ENCODE results near the gene PGM5.
"Not testable (repeated sequence)": the region's sequence is repeated elsewhere in the genome, so short reads cannot be mapped to it uniquely, and the experiment has no call there.

The PGM5 gene

DNA sequence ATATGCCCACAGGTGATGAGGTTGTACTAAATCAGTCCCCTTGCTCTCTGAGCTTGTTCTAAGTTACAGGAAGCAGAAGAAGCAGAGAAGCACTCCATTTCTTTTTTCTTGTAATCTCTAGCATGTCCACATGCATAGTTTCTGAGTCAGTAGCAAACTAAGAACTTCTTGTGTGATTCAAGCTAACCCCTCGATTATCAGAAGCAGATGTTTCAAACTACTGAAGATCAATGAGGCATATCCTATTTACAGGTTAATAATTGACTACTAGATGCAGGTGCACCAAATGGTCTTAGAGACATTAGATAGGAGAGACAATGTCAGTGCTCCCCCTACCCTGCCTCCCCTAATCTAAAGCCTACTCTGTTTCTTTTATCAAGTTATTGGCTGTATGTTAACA is 21.3 kb downstream of the PGM5 start:
- not testable (repeated sequence) for DNase-seq (ENCODE audit: low read depth, low spot score)

DNA sequence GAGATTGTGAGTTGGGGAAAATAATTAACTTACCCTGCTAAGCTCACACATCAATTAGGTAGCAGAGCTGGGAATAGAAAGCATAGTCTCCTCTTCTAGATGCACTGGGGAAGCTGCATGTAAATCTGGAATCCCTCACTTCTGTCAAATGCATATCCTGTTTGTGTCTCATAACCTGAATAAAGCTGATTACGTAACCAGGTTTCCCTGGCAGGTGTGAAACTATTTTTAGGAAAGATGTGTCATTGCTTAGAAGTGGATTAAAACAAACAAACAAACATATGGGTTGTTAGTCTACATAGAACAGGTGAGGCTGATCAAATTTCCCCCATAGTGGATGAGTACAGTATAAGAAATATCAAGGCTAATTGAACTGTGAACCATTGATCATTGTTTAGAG is 27.5 kb downstream of the PGM5 start:
- DNase-seq (ENCODE audit: low read depth, low spot score) = not testable (repeated sequence)

DNA sequence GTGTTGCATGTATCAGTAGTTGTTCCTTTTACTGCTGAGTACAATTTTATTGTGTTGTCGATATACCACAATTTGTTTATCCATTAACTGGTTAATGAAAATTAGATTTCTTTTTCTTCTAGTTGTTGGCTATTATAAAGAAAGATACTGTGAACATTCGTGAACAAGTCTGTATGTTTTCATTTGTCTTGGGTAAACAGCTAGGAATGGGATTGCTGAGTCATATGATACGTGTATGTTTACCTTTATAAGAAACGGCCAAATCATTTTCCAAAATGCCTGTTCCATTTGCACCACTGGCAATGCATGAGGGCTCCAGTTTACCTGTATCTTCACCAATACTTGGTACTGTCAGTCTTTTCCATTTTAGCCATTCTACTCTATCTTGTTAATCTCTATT is 33.1 kb downstream of the PGM5 start:
- DNase-seq (ENCODE audit: low read depth, low spot score) = not testable (repeated sequence)

DNA sequence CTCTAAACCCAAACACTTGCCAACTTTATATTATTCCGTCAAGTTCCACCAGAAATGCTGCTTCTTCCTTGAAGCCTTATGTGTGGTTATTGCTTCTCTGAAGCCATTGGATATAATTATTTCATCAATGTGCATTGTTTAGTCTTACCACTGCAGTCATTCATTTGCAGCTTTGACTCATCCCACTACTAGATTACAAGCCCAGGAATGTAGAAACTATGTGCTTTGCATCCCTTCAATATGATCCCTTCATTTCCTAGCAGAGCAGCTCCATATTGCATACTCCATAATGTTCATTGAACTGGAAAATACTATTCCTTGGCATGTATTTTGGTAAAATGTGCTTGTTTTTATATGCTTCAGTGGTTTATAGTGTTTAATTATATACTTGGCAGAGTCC is 34.3 kb downstream of the PGM5 start:
- not testable (repeated sequence) for DNase-seq (ENCODE audit: low read depth, low spot score)

DNA sequence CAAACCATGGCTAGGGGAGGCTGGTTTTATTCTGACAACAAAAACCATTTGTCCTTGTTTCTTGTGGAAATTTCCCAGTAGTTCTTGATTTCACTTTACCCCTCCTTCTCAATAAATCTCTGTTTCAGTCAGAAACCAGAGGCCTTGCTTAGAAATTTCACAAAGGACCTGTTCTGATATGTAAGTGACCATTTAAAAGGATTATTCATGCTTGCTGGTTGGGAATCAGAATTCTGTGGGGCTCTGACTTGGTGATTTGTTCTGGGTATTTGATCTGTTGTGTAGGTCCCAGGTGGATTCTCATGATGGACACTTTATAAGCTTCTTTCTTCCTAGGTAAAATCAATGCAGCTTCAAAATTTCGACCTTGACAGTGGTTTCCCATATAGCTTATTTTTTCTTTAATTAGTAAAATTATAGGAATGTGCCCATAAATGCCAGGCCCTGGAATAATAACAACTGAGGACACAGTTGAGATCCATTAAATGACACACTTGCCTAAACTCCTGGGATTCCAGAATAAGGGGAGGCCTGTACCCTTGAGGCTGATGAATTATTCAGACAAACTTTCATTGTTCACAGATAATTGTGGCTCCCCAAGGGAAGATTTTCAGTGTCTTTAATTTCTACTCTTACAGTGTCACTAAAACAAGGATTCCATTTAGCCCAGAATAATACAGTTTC is 40.1 kb downstream of the PGM5 start:
- not testable (repeated sequence) for DNase-seq (ENCODE audit: low read depth, low spot score)

DNA sequence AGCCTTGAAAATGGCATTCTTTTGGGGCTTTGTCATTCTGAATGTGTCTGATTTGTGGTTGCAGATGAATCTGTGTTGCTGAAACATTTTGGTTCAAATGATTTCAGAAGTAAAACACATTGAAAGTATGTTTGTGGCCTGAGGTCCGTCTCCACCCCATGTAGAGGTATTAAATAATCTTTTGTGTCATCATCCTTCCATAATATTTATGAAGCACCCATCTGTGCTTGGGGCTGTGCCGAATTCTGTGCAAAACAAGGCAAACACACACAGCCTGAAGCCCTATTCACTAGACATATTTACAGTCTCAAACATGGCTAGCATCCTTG is 40.6 kb downstream of the PGM5 start:
- DNase-seq (ENCODE audit: low read depth, low spot score) = not testable (repeated sequence)

DNA sequence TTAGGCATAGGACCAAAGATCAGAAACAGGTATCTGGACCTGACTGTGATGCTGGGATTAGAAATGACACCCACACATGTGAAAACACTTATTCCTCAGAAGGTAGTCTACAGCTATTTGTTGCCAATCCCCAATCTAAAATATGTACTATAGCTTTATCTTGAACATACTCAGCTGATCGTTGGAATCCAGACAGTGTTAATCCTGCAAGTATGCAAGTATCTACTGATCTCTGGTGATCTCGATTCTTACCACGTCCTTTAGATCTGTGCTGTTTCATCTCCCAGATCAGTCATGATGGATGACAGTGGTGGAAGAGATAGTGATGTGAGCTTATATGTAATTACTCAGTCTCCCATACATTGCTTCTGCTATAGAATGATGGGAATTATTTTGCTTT is 41.4 kb downstream of the PGM5 start:
- DNase-seq (ENCODE audit: low read depth, low spot score) = not testable (repeated sequence)

DNA sequence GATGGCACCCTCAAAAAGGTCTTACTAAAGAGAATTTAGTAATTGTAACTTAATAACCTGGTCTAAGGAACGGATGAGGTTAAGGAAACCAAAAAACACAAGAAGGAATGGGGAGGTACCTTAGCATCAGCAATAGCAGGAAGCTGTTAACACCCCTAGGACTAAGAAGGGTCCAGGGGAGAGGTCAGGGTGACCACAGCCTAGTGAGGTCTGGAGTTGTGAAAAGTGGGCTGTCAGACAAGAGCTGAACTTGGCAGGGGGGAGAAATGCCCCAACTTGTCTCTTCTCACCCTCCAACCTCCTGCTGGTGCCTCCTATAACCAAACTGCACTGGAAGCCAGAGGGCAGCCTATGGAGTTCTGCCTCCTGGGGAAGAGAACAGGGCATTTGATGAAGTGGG is 41.9 kb downstream of the PGM5 start:
- DNase-seq (ENCODE audit: low read depth, low spot score) = not testable (repeated sequence)

DNA sequence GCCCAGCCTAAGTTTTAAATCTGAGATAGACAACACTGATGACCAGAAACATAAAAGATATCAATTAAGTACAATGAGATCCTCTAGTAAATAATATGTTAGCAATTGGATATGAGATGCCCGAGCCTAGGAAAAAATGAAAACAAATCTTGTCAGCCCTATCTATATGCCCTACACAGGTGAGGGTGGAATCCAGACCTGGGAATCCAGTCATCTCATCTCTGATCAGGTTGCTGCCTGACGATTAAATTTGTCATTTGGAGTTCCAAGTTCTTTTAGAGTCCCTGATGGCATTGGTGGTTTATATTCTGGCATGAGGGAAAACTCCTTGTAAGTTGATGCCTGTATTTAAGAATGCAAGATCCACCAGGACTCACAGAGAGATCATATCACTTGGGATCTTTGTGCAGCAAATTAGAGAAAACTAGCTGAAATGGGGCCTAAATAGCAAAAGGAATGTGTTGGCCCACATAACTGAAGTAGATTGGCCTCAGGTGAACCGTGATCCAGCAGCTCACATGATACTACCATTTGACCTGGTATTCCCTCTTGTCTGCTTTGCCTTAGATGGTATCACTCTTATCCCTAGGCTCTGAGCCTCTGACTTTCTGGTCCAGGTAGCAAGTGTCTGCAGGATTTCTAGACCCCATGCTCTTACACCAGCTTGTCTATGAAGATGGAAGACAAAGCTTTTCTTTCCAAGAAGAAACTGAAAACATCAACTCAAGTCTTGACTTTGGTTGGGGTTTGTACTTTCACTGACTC is 48.2 kb downstream of the PGM5 start:
- DNase-seq (ENCODE audit: low read depth, low spot score) = not testable (repeated sequence)

DNA sequence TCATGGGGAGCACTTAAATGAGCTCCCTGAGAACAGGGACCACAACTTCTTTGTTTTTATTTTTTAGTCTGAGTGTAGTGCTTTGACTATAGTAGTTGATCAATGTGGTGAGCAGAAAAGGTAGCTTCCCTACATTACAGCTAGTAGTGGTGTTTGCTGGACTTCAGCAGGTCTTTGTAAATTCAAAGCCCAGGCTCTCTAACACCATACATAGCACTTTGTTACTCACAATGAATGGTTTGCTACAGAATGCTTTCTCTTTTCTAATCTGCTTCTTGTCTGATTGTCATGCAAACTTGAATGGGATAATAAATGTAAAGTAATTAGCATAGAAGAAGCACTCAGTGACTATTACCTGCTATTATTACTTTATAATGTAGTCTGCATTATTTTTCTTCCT is 55.5 kb downstream of the PGM5 start:
- DNase-seq (ENCODE audit: low read depth, low spot score) = not testable (repeated sequence)

DNA sequence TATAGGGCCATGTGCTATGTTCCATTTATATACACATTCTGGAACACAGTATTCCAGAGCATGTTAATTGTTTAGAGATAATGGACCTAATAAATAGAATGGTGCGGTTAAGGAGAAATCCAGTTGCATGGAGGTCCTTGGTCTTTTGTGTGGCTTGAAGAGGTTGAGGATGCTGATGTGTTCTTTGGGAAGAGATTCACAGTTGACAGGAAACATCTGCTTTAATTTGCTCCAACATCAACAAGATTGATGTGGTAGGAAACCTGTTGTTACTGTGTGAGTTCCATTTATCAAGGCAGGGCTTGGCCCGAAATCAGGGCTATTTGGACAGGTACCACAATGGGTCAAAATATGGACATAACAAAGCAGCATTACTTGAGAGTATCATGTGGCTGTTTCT is 56.3 kb downstream of the PGM5 start:
- not testable (repeated sequence) for DNase-seq (ENCODE audit: low read depth, low spot score)

DNA sequence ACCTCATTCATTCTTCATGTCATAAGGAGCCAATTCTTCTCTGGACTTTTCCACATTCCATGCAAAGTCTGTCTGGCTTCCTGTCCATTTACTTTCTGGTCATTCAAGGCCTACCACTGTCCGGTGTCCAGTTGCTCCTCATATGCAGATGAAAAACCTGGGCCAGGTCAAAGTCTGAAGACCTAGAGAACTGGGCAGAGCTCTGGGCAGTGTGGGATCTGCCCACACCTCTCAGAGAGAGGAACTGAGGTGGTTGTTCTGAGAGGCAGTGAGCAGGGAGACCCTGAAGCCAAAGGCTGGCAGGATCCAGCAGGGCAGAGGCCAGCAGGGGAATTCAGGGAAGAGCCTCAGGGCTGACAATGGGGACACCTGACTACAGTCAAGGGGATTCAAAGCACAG is 58.7 kb downstream of the PGM5 start:
- DNase-seq (ENCODE audit: low read depth, low spot score) = not testable (repeated sequence)

DNA sequence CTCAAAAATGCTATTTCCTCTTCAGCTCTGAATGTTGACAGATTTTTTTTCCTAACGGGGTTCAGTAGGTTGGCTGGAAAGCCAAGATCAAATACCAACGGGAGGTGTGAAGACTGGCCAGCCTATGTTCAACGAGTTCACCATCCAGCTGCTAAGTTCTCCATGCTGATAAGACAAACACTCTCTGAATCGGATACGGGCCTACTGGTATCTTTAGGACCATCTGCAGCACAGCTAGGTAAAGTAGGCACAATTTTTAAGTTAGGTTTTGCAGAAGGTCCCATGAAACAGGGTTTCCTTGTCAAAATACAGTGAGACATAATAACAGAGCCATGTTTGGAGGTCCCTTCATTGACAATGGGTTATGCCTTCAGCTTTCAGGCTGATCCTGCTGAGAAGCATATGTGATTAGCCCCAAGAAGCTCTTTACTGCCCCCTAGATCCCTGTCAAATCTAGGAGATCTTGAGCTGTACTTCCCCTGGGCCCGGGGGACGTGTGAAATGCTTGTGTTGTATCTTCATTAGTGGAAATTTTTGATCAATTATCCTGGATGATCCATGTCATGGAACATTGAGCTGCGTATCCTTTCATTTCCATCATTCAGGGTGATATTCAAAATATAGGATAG is 60.6 kb downstream of the PGM5 start:
- DNase-seq (ENCODE audit: low read depth, low spot score) = peak; percentile 15

DNA sequence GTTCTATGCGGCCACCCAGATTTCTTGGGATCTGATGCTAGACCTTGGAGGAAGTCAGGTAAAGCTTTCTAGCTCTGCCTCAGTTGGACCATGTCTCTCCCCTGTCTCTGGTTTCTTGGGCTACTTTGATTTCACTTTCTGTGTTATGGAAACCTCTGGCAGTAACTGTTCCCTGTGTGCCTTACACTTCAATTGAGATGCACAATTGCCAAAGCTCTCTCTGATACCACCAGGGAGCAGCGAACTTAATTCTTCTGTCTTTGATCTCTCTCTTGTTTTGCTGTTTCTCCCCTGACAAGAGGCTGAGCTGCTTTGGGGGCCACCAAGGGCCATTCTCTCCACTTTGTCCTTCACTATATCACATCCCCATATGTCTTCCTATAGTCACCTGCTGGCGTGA is 61.4 kb downstream of the PGM5 start:
- DNase-seq (ENCODE audit: low read depth, low spot score) = no peak

DNA sequence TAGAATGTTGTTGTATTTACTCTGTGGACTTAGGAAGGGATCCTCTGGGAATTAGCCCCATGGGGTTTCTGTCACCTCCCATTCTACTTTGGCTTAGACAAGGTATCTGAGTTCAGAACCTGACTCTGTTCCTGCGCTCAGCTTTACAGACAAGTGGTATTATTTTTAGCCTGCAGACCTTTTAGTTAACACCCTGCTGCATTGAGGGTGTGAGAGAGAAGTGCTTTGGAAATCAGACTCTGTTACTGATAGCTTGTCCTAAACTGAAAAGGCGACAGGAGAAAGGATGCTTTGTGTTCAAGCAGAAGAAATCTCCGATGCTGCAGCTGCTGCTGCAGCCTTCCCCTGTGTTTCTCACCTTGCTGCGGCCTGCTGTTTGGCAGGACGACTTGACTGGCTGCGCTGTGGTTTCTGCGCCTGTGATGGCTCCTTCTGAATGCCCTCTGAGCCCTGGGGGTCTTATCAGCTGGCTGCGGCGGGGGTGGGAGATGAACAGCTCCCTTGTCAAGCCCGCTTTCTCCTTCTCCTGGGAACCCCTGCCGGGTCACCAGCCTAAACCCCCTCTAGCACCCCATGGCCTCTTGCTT is 61.9 kb downstream of the PGM5 start:
- no peak for DNase-seq (ENCODE audit: low read depth, low spot score)

DNA sequence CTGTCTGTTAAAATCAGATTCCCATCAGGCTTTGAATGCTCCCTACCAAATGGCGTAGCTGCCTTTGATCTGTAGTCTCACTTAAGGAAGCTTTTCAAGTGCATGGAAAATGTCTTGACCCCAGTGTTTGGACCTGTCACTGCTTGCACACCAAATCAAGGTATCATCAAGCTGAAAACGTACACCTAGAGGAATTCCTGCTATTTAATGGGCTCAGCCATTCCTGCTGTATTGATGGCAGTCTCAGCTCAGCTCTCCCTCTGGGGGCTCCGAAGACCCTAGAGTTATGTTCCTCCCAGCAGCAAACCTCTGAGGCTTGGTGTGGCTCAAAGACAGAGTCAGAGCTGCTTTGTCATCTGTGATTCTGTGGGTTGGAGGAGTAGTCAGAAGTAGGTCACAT is 63.5 kb downstream of the PGM5 start:
- DNase-seq (ENCODE audit: low read depth, low spot score) = no peak

DNA sequence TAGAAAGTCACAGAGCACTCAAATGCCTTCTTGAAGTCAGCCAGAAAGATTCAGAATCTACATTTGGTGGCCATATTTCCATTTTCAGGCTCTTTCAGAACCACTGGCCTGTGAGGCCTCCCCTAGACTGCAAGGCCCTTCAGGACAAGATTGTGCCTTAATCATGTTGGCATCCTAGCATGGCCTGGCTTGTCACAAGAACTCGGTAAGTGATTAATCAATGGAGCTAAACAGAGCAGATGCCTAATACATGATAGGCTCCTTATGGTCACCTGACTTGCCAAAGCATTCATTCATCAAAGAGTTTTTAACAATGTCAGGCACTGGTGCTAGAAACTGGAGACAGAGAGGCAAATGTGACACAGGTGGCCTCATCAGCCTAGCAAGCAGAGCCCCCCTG is 70.3 kb downstream of the PGM5 start:
- DNase-seq (ENCODE audit: low read depth, low spot score) = no peak

DNA sequence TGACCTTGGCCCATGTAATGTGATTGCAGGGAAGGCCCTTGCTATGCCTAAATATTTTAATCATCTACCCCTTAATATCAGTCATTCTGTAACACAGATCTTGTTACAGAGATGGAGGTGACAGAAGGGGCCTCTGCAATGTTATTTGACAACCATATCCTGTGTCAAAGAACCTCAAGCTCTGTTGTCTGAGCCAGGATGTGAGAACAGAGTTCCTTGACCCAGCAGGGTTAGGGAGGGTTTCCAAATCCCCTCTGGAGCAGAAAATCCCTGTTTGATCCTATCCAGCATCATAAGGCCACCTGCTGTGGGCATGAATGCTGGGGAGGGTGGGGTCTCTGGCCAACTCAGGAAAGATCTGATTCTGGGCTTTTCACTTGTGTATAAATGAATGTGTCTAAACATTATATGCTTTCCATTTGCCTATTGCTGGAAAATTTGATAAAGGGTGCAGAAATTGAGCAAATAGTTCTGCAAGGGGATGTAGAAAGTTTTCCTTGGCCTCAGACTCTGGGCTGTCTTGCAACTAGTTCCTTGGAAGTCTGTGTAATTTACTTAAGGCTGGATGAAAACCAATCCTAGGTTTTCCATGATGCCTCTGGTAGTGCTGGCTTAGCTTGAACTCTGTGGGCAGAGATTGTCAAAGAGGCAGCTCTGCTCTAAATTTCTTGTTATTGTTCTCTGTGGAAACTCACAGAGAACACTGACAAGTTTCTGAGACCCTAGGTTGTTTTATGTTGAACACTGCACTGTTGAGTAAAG is 71.0 kb downstream of the PGM5 start:
- no peak for DNase-seq (ENCODE audit: low read depth, low spot score)

DNA sequence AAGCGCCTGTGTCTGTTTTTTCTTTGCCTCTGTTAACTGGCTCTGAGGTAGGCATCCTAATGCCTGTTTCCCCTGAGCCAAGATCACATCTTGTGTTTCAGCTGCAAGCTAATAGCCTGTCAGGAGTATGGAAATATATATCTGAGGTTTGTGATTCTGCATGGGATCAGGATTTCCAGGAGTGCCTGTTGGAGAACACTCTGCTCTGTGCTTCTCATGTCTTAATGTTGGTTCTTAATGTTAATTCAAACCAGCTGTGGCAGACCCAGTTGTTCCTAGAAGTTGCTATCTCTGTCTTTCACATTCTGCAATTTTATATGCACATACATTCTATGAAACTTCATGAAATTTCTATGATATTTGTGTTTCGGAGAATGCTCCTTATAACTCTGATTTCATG is 72.1 kb downstream of the PGM5 start:
- no peak for DNase-seq (ENCODE audit: low read depth, low spot score)

DNA sequence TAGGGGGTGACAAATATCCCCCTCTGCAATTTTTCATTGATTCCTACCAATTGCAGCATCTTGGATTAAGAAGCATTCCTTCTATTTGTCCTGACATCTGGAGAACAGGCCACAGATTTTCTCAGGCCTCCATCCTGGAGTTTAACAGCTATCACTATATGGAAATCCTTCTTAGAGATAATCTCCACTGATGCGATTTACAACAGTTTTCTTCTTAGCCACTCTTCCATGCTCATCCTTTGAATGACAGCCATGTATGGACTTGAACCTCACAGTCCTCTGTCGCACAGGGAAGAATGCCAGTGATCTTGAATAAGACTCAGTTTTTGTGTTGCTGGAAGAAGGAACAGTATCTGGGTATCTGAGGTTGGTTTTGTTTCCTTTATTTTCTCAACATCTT is 73.2 kb downstream of the PGM5 start:
- DNase-seq (ENCODE audit: low read depth, low spot score) = no peak

DNA sequence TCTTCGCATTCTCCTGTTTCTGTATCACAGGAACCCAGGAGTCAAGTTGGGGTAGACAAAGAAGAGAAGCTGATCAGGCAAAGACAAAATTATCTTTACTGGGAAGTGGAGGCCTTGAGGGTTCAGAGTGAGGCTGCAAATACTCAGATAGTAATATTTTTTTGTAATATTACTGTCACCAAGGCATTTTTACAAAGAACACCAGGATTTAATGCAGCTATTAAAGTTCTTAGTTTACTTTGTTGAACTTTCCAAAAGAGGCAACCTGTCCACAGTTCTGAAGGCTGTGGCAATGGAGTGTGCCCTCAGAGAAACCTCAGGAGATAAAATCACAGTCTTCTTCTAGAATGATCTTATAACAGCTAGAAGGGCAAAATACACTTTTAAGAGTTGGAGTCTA is 74.9 kb downstream of the PGM5 start:
- DNase-seq (ENCODE audit: low read depth, low spot score) = no peak

All from iPS DF 19.7 (cell line).